Measurements from ENCODE around the gene LAIR1. TPM values are rescaled to one million over a fixed set of nuclear protein-coding genes. Genes with fewer than 3 reads are reported as not detected.

The LAIR1 gene
- total and polyA plus RNA-seq, 2 experiments from 2014 or later: 0.10 to 1.3 TPM

- H3K36me3 ChIP-seq (ENCODE audit: insufficient read depth): no peaks in the 10 kb centered on the region
- TF ChIP-seq REST (IDR thresholded peaks at IDR 0.05; ENCODE audit: unreplicated experiment) (no peak), JUNB (IDR thresholded peaks at IDR 0.05; ENCODE audit: unreplicated experiment) (no peak), POLR2AphosphoS5 (IDR thresholded peaks at IDR 0.05; ENCODE audit: low read depth) (no peak), EZH2phosphoT487 (IDR thresholded peaks at IDR 0.05; ENCODE audit: unreplicated experiment) (no peak), NANOG (IDR thresholded peaks at IDR 0.05; ENCODE audit: borderline replicate concordance) (no peak), CTCF (conservative IDR thresholded peaks at IDR 0.05; ENCODE audit: low read depth in 2 of 2) (no peak), STAT1 (IDR thresholded peaks at IDR 0.05; ENCODE audit: unreplicated experiment) (no peak), ETS1 (IDR thresholded peaks at IDR 0.05) (no peak), ZNF331 (CRISPR knock-in tag; IDR thresholded peaks at IDR 0.05; ENCODE audit: low read depth) (no peak), ZNF114 (CRISPR knock-in tag; IDR thresholded peaks at IDR 0.05) (no peak), CREB1 (CRISPR knock-in tag; IDR thresholded peaks at IDR 0.05; ENCODE audit: low read depth) (no peak), ZNF462 (CRISPR knock-in tag; IDR thresholded peaks at IDR 0.05) (no peak)
- H3K27ac Mint-ChIP-seq: no peak overlapping the region
- H3K27me3 ChIP-seq (ENCODE audit: insufficient read depth): peaks cover 18% of the 10 kb centered on the region
- H3K9me3 Mint-ChIP-seq: peaks cover 44% of the 10 kb centered on the region
- ATAC-seq: no peak
- peaks cover 18% of the 10 kb centered on the region for H3K36me3 Mint-ChIP-seq (ENCODE audit: low read depth)
- H3K4me3 Mint-ChIP-seq: no peak overlapping the region
- H4K20me1 ChIP-seq (replicated peaks; ENCODE audit: insufficient read depth): no peaks in the 10 kb centered on the region
- H2AFZ ChIP-seq: no peak overlapping the region
- H3K27ac ChIP-seq (ENCODE audit: low read depth): no peak overlapping the region
- H3F3A ChIP-seq (replicated peaks; ENCODE audit: low read depth): 0 out of 2 replicates have a peak, but pooled peaks cover 2% of the 10 kb centered on the region
- H3K4me3 ChIP-seq: no peak overlapping the region
- H3K4me2 ChIP-seq: no peak overlapping the region
- no peak for DNase-seq (ENCODE audit: low spot score)
- no peaks in the 10 kb centered on the region for H3K4me1 ChIP-seq (ENCODE audit: insufficient read depth)
- H3K9me2 ChIP-seq (ENCODE audit: insufficient read depth): no peaks in the 10 kb centered on the region
- no peaks in the 10 kb centered on the region for H3K79me2 ChIP-seq (replicated peaks; ENCODE audit: insufficient read depth)
- H3K27me3 Mint-ChIP-seq (ENCODE audit: insufficient read depth, low read depth, poor library complexity): peaks cover 37% of the 10 kb centered on the region
- H3K4me1 Mint-ChIP-seq: peaks cover 6% of the 10 kb centered on the region; the same call in 2 of the 3 replicates
Observed at GRCh38 chr19:54411033-54411432, 46.3 kb upstream of the LAIR1 start.

Measured in GM23338 (cell line).